ENCODE data around the gene SSBP4. TPM values are rescaled to one million over a fixed set of nuclear protein-coding genes. Genes with fewer than 3 reads are reported as not detected.

SSBP4 gene
- total and polyA plus RNA-seq, 2 of the 8 experiments (the other 6 are each of a cell fraction or from before 2014, with no cell fraction given): 26.4 to 33.7 TPM

GRCh38 chr19:18473706-18474087 is 54.5 kb downstream of the SSBP4 start (continued):
- no peak for TF ChIP-seq CTBP2 (IDR thresholded peaks at IDR 0.05; ENCODE audit: borderline replicate concordance, insufficient read depth, insufficient read length, low read length)
- no peak for TF ChIP-seq EZH2 (IDR thresholded peaks at IDR 0.05; ENCODE audit: low read depth, low read length, severe bottlenecking)

Data from H1 (cell line).